Karpas-422 (cell line): ENCODE data around the gene TMEM95. TPM values are rescaled to one million over a fixed set of nuclear protein-coding genes. Genes with fewer than 3 reads are reported as not detected.
"Not testable (repeated sequence)": the region's sequence is repeated elsewhere in the genome, so short reads cannot be mapped to it uniquely, and the experiment has no call there.

ENCODE experiments used
- DNase-seq: peaks from one replicate; pipeline ENCODE4 v3.0.0-alpha.2; 2015
- H2AFZ ChIP-seq: fragments of 200-600 bp; sonication (generic); 2 replicates; pipeline ENCODE4 v1.6.1; 2014; ENCODE audit warnings: antibody characterized with exemption, low read length, mixed read lengths
- H3K27ac ChIP-seq: fragments of 200-600 bp; sonication (generic); 2 replicates; pipeline ENCODE4 v1.5.1; 2014; ENCODE audit warnings: mild to moderate bottlenecking, low read length, moderate library complexity
- H3K27me3 ChIP-seq: fragments of 200-600 bp; sonication (generic); 2 replicates; pipeline ENCODE4 v1.6.1; 2014; ENCODE audit warnings: low read length, mixed read lengths
- H3K36me3 ChIP-seq: fragments of 200-600 bp; sonication (generic); 2 replicates; pipeline ENCODE4 v1.6.1; 2014; ENCODE audit warnings: low read length, mixed read lengths; ENCODE audit not compliant: insufficient read depth
- H3K4me1 ChIP-seq: fragments of 200-600 bp; sonication (generic); 2 replicates; pipeline ENCODE4 v1.6.1; 2014; ENCODE audit warnings: mild to moderate bottlenecking, low read length, mixed read lengths
- H3K4me2 ChIP-seq: fragments of 200-600 bp; sonication (generic); 2 replicates; pipeline ENCODE4 v1.6.1; 2014; ENCODE audit warnings: low read length, low read depth, mild to moderate bottlenecking; ENCODE audit not compliant: poor library complexity, severe bottlenecking
- H3K4me3 ChIP-seq: fragments of 200-600 bp; sonication (generic); 2 replicates; pipeline ENCODE4 v1.5.1; 2014; ENCODE audit warnings: mild to moderate bottlenecking, antibody characterized with exemption, low read length, mixed read lengths
- H3K79me2 ChIP-seq: fragments of 200-600 bp; sonication (generic); 2 replicates; pipeline ENCODE4 v1.6.1; 2014; ENCODE audit warnings: mild to moderate bottlenecking, low read length, mixed read lengths
- H3K9ac ChIP-seq: fragments of 200-600 bp; sonication (generic); 2 replicates; pipeline ENCODE4 v1.6.0; 2014; ENCODE audit warnings: low read length
- H3K9me2 ChIP-seq: fragments of 200-600 bp; sonication (generic), shearing (Covaris generic); replicated peaks from 2 replicates; pipeline ENCODE4 v1.6.0; 2014; ENCODE audit warnings: mild to moderate bottlenecking, low read length, moderate library complexity; ENCODE audit not compliant: insufficient read depth
- H3K9me3 ChIP-seq: fragments of 300-700, 200-600 bp; sonication (generic); 2 replicates; pipeline ENCODE4 v1.6.1; 2014; ENCODE audit warnings: low read length, mixed read lengths
- H4K20me1 ChIP-seq: fragments of 200-600 bp; sonication (generic); 2 replicates; pipeline ENCODE4 v1.6.1; 2014; ENCODE audit warnings: mild to moderate bottlenecking, antibody characterized with exemption, low read length, low read depth; ENCODE audit not compliant: insufficient read depth
- total RNA-seq: library from RNA; depleted of rRNA; stranded (reverse); fragments of >200 nt; shearing (Covaris generic); gene quantifications from 2 replicates; pipeline ENCODE4 v1.2.3, GENCODE V29; 2014; ENCODE audit warnings: low replicate concordance

TMEM95 gene
- total RNA-seq, 1 experiment from 2014 or later: not detected

- H3K9me2 ChIP-seq: no peaks in the 10 kb centered on the region
- H3K36me3 ChIP-seq: no peaks in the 10 kb centered on the region
- no peaks in the 10 kb centered on the region for H3K27me3 ChIP-seq
- H3K79me2 ChIP-seq: no peaks in the 10 kb centered on the region
- H3K4me2 ChIP-seq: no peak overlapping the region
- no peak for DNase-seq
- no peak overlapping the region for H3K9ac ChIP-seq
- H3K9me3 ChIP-seq: no peaks in the 10 kb centered on the region
- H2AFZ ChIP-seq: no peak overlapping the region
- no peaks in the 10 kb centered on the region for H4K20me1 ChIP-seq
- no peaks in the 10 kb centered on the region for H3K4me1 ChIP-seq
- H3K4me3 ChIP-seq: no peak overlapping the region
- no peak overlapping the region for H3K27ac ChIP-seq
These were observed 12.1 kb downstream of the TMEM95 start for GRCh38 chr17:7367083-7367482.

DNA sequence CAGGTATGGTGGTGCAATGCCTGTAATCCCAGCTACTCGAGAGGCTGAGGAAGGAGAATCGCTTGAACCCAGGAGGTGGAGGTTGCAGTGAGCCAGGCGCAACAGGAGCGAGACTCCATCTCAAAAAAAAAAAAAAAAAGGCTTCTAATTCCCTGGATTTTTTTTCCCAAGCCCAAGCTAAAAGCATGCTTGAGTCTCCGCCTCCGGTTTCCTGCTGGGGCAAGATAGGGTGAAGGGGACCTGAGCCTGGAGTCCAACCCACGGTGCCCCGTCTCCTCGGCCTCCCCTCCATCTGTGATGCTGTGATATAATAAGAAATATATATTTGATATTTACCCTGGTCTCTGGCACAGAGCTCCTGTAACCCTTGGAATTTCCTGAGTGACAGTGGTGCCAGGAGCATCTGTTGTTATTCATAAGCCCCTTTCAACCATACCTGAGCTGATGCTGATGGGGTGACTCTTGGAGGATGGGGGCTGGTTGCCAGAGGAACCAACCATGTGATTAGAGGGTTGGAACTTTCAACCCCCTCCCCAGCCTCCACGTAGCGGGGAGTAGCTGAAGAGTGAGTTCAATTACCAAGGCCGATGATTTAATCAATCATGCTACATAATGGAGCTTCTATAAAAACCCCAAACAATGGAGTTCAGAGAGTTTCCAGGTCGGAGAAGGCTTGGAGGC, 13.1 kb downstream of the TMEM95 start:
- no peak for DNase-seq
- Histone ChIP-seq H3K4me1 (no peaks in the 10 kb centered on the region), H3K79me2 (no peaks in the 10 kb centered on the region), H3K4me2 (no peak overlapping the region), H3K9me2 (no peaks in the 10 kb centered on the region), H3K27me3 (no peaks in the 10 kb centered on the region), H3K4me3 (no peak overlapping the region), H3K9ac (no peak overlapping the region), H3K36me3 (no peaks in the 10 kb centered on the region), H2AFZ (no peak overlapping the region), H4K20me1 (no peaks in the 10 kb centered on the region), H3K9me3 (no peaks in the 10 kb centered on the region), H3K27ac (no peak overlapping the region)

GRCh38 chr17:7368599-7368994, 13.6 kb downstream of the TMEM95 start:
- not testable (repeated sequence) for DNase-seq, H3K36me3 ChIP-seq, H3K4me2 ChIP-seq, H3K9me3 ChIP-seq, H3K27me3 ChIP-seq, H3K9me2 ChIP-seq, H2AFZ ChIP-seq, H4K20me1 ChIP-seq, H3K9ac ChIP-seq, H3K4me3 ChIP-seq, H3K79me2 ChIP-seq, H3K4me1 ChIP-seq, H3K27ac ChIP-seq

- no peak overlapping the region for H2AFZ ChIP-seq
- no peaks in the 10 kb centered on the region for H3K36me3 ChIP-seq
- H4K20me1 ChIP-seq: no peaks in the 10 kb centered on the region
- no peak overlapping the region for H3K27ac ChIP-seq
- no peak overlapping the region for H3K9ac ChIP-seq
- no peak for DNase-seq
- H3K27me3 ChIP-seq: no peaks in the 10 kb centered on the region
- H3K9me3 ChIP-seq: no peaks in the 10 kb centered on the region
- no peaks in the 10 kb centered on the region for H3K9me2 ChIP-seq
- no peaks in the 10 kb centered on the region for H3K4me1 ChIP-seq
- no peaks in the 10 kb centered on the region for H3K79me2 ChIP-seq
- no peak overlapping the region for H3K4me3 ChIP-seq
- no peak overlapping the region for H3K4me2 ChIP-seq
These were observed 14.9 kb downstream of the TMEM95 start for GRCh38 chr17:7369825-7370224.

GRCh38 chr17:7370853-7371252, 15.9 kb downstream of the TMEM95 start:
- Histone ChIP-seq H3K9me3 (no peaks in the 10 kb centered on the region), H3K27me3 (no peaks in the 10 kb centered on the region), H3K4me3 (no peak overlapping the region), H3K4me1 (no peaks in the 10 kb centered on the region), H3K9me2 (no peaks in the 10 kb centered on the region), H3K4me2 (no peak overlapping the region), H3K79me2 (no peaks in the 10 kb centered on the region), H2AFZ (no peak overlapping the region), H3K36me3 (no peaks in the 10 kb centered on the region), H4K20me1 (no peaks in the 10 kb centered on the region), H3K27ac (no peak overlapping the region), H3K9ac (no peak overlapping the region)
- no peak for DNase-seq

DNA sequence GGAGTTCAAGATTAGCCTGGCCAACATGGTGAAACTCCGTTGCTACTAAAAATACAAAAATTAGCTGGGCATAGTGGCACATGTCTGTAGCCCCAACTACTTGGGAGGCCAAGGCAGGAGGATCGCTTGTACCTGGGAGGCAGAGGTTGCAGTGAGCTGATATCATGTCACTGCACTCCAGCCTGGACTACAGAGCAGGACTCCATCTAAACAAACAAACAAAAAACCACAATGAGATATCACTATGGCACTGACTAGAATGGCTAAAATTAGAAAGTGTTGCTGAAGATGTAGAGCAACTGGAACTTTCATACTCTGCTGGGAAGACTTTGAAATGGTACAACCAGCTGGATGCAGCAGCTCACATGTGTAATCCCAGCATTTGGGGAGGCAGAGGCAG, 19.4 kb downstream of the TMEM95 start:
- H3K9me2 ChIP-seq: no peaks in the 10 kb centered on the region
- 0 out of 2 replicates have a peak, but pooled peaks cover 2% of the 10 kb centered on the region for H3K9me3 ChIP-seq
- no peak overlapping the region for H3K4me2 ChIP-seq
- H3K9ac ChIP-seq: no peak overlapping the region
- H3K27ac ChIP-seq: no peak overlapping the region
- H4K20me1 ChIP-seq: no peaks in the 10 kb centered on the region
- no peak for DNase-seq
- no peaks in the 10 kb centered on the region for H3K27me3 ChIP-seq
- H3K36me3 ChIP-seq: no peaks in the 10 kb centered on the region
- no peak overlapping the region for H3K4me3 ChIP-seq
- H3K79me2 ChIP-seq: no peaks in the 10 kb centered on the region
- no peak overlapping the region for H2AFZ ChIP-seq
- H3K4me1 ChIP-seq: no peaks in the 10 kb centered on the region

DNA sequence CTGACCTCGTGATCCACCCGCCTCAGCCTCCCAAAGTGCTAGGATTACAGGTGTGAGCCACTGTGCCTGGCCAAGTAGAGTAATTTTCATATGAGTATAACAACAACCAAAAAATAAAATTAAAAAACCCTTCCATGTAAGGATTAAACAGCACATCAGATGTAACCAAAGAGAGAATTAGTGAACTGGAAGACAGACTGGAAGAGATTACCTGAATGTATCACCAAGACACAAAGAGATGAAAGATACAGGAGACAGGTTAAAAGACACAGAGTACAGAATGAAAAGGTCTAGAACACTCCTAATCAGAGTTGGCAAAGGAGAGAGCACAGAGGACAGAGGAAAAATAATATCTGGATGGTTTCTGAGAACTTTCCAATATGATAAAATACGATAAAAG, 24.2 kb downstream of the TMEM95 start:
- H3K27ac ChIP-seq: no peak overlapping the region
- H3K27me3 ChIP-seq: no peaks in the 10 kb centered on the region
- H3K9me3 ChIP-seq: 0 out of 2 replicates have a peak, but pooled peaks cover 2% of the 10 kb centered on the region
- no peaks in the 10 kb centered on the region for H4K20me1 ChIP-seq
- no peaks in the 10 kb centered on the region for H3K9me2 ChIP-seq
- no peak overlapping the region for H3K4me2 ChIP-seq
- H3K9ac ChIP-seq: no peak overlapping the region
- peaks cover 9% of the 10 kb centered on the region for H3K4me1 ChIP-seq
- no peak for DNase-seq
- H3K4me3 ChIP-seq: no peak overlapping the region
- no peak overlapping the region for H2AFZ ChIP-seq
- no peaks in the 10 kb centered on the region for H3K79me2 ChIP-seq
- H3K36me3 ChIP-seq: no peaks in the 10 kb centered on the region

GRCh38 chr17:7380321-7380720, 25.4 kb downstream of the TMEM95 start:
- no peak overlapping the region for H3K27ac ChIP-seq
- no peak for DNase-seq
- 0 out of 2 replicates have a peak, but pooled peaks cover 2% of the 10 kb centered on the region for H3K9me3 ChIP-seq
- no peaks in the 10 kb centered on the region for H3K79me2 ChIP-seq
- H4K20me1 ChIP-seq: no peaks in the 10 kb centered on the region
- H3K4me1 ChIP-seq: peaks cover 15% of the 10 kb centered on the region
- no peak overlapping the region for H3K4me3 ChIP-seq
- no peak overlapping the region for H3K9ac ChIP-seq
- no peak overlapping the region for H2AFZ ChIP-seq
- H3K4me2 ChIP-seq: no peak overlapping the region
- H3K9me2 ChIP-seq: no peaks in the 10 kb centered on the region
- H3K27me3 ChIP-seq: no peaks in the 10 kb centered on the region
- H3K36me3 ChIP-seq: no peaks in the 10 kb centered on the region
